IPS DF 19.7 (cell line): Measurements from ENCODE around the gene NAPSA.
"Not testable (repeated sequence)": the region's sequence is repeated elsewhere in the genome, so short reads cannot be mapped to it uniquely, and the experiment has no call there.

Experiments used
- DNase-seq: peaks from one replicate; pipeline ENCODE4 v3.0.0-alpha.2; 2013; ENCODE audit warnings: low read depth, low spot score

NAPSA gene

DNA sequence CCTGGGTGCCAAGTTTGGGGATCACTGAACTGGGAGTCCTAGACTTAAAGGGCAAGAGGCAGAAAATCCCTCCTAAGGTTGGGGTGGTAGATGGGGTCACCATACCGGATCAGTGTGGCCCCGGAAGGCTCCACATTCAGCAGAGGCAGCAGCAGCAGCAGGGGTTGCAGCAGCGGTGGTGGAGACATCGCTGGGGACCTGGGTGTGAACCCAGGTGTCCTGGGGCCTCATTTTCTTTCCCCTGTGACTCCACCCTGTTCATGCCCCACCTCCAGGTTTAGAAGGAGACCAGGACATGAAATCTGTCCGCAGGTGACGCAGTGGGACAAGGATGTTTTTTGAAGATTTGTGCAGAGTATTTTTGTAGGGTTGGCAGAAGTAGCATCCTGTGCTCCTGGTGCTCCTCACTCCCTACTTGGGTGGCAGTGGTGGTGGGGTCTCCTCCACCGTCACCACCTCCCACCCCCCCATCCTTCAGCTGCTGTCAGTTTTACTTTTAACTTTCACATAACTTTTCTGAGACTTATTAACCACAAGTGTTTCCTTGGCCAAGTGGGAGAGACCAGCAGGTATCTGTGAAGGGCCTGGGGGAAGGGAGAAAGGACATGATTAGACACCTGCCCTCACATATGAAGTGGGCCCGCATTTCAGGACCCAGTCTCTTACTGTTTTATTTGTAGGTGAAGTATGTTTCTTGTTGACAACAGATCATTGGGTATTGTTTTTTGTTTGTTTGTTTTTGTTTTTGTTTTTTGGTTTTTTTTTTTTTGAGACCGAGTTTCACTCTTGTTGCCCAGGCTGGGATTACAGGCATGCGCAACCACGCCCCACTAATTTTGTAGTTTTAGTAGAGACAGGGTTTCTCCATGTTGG, at the start of gene NAPSA:
TSS of gene NAPSA (minus strand) at position 206 of the 873 bp plus-strand sequence. CDS start at position 188, 18 bp downstream.
- no peak for DNase-seq

DNA sequence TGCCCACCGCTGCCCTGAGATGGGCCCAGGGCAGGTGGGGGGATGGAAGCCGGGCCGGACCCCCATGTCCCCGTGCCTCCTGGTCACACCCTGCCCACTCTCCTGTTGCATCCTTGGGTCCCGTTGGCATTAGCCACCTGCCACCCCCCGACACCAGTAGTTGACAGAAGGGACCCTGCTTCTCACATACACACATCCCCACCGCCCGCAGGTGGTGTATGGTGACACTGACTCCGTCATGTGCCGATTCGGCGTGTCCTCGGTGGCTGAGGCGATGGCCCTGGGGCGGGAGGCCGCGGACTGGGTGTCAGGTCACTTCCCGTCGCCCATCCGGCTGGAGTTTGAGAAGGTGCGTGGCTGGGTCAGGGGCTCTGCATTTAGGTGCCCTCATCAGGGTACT, 48.1 kb upstream of the NAPSA start:
- no peak for DNase-seq

DNA sequence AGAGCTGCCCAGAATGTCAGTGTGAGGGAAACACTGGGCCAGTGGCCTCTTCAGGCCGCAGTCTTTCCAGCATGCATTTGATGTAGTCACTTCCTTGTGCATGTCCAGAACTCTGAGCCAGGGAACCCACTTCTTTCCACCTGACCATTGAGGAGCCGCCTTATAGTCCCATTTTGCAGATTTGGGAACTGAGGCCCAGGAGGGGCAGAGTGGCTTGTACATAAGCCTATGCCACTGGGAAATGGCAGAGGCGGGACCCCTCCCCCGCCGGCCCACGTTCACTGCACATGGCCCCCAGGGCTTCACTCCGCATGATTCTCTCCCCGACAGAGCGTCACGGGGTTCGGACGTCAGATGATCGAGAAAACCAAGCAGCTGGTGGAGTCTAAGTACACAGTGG, 47.7 kb upstream of the NAPSA start:
- DNase-seq, result no peak

DNA sequence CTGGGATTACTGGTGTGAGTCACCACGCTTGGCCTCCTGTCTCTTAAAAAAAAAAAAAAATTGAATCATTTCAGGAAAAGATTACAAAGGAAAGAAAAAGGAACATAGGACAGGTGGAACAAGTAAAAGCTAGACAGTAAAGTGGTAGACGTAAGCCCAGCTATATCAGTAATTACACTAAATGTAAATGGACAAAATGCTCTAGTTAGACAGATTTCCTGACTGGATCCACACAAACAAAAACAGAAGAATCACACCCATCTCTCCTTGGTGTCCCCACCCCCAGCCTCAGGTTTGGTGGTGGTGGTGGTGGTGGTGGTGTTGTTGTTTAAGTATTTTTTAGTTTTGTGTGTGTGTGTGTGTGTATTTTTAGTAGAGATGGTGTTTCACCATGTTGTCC, 47.0 kb upstream of the NAPSA start:
- DNase-seq, result no peak

DNA sequence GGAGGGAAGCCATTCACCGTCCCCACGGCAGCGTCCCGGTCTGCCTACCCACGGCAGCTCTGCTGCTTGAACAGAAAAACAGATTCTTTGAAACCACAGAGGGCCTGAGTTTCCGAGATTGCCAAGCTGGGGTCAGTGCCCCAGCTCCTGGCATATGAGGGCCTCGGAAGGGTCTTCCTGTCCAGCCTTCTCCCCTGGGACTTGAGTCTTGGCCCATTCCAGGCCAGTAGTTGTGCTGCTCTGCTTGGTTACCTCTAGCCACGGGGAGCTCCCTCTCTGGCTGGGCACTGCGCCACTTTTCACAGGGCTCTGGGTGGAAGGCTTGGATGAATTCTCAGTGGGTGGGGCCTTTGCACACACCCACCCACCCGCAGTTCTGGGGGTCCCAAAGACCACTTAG, 44.7 kb upstream of the NAPSA start:
- no peak for DNase-seq

DNA sequence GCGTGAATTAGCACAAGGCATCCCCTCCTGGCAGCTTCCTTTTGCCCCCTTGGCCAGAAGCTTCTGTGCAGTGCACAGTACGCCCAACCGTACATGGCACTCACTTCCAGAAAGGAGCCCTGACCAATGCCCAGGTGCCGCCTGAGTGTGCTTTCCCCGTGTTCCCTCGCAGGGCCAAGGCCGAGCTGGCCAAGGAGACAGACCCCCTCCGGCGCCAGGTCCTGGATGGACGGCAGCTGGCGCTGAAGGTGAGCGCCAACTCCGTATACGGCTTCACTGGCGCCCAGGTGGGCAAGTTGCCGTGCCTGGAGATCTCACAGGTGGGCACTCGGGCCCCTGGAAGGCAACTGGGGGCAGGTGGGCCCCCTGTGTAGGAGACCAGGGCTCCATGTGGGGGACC, 43.9 kb upstream of the NAPSA start:
- no peak for DNase-seq

DNA sequence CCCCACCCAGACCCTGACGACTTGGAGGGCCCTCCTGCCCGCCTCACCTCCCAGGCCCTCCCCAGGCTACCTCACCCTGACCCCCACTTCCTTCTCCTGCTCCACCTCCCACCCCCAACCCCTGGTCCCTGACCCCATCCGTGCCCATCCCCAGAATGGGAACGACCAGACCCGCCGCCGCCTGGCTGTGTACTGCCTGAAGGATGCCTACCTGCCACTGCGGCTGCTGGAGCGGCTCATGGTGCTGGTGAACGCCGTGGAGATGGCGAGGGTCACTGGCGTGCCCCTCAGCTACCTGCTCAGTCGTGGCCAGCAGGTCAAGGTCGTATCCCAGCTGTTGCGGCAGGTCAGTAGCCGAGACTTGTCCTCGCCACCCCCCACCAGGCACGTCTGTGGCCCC, 41.4 kb upstream of the NAPSA start:
- DNase-seq, result no peak

DNA sequence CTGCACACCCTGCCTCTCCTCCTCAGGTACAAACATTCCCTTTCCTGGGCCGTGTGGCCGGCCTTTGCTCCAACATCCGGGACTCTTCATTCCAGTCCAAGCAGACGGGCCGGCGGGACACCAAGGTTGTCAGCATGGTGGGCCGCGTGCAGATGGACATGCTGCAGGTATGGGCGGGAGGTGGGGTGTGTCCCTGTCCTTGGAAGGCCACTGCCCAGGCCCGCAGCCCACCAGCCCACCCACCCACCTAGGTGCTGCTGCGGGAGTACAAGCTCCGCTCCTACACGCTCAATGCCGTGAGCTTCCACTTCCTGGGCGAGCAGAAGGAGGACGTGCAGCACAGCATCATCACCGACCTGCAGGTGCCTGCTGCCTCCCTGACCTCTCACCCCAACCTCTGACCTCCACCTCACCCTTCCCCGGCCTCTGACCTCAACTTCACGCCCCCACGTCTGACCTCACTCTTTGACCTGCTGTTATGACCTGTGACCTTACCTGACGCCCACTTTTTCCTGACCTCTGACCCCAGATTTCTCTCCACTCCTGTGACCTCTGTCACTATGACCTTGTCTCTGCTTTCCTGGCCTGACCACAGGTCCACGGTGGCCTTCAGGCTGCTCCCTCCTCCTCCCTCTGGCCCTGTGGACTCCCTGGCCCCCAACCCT, 40.8 kb upstream of the NAPSA start:
- DNase-seq, result no peak

DNA sequence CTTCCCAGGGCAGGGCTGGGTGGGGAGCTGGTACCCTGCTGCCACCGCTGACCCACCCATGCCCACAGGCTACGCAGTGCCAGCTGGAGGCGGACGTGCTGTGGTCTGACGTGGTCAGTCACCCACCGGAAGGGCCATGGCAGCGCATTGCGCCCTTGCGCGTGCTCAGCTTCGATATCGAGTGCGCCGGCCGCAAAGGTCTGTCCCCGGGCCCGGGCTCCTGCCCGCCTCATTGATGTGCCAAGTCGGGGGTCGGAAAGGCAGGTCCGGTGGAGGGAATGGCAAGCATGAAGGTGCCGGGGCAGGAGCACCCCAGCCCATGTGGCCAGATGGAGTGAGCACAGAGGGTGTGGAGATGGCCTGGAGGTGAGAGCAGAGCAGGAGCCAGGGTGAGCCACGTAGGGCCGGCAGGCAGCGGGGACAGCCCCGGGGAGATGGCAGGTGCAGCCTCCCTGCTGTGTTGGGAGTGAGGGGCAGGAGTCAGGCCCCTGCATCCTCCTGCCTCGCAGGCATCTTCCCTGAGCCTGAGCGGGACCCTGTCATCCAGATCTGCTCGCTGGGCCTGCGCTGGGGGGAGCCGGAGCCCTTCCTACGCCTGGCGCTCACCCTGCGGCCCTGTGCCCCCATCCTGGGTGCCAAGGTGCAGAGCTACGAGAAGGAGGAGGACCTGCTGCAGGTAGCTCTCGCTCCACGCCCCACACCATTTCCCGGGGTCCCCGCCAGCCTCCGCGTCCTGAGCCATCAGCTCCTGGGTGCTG, 37.3 kb upstream of the NAPSA start:
- no peak for DNase-seq

DNA sequence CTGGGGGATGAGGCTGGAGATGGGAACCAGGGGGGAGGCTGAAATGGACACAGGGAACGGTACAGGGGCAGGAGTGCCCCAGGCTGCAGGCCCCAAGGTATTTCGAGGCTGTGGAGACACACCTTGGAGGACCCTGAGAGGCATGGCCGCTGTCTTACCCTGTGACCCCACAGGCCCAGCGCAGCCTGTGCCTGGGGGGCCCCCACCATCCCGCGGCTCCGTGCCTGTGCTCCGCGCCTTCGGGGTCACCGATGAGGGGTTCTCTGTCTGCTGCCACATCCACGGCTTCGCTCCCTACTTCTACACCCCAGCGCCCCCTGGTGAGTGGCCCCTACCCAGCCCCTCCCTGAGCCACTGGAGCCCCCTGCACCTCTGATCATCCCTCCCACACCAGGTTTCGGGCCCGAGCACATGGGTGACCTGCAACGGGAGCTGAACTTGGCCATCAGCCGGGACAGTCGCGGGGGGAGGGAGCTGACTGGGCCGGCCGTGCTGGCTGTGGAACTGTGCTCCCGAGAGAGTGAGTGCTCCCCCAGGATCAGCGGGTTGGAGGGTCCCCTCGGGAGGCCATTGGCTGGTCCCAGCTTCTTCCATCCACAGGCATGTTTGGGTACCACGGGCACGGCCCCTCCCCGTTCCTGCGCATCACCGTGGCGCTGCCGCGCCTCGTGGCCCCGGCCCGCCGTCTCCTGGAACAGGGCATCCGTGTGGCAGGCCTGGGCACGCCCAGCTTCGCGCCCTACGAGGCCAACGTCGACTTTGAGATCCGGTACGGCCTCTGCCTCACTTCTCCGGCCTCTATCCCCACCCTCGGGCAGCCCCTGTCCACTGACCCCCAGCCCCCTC, 36.4 kb upstream of the NAPSA start:
- no peak for DNase-seq

DNA sequence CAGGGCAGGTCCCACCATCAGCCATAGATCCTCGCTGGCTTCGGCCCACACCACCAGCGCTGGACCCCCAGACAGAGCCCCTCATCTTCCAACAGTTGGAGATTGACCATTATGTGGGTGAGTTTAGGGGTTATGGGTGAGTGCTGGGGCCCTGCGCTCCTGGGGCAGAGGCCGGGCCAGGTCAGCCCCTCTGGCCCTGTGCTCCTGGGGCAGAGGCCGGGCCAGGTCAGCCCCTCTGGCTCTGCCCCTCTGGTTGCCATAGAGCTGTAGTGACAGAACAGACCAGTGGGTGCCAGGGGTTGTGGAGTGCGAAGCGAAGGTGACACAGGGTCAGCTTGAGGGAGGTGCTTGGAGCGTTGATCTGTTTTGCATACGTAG, 33.9 kb upstream of the NAPSA start:
- DNase-seq, result no peak

DNA sequence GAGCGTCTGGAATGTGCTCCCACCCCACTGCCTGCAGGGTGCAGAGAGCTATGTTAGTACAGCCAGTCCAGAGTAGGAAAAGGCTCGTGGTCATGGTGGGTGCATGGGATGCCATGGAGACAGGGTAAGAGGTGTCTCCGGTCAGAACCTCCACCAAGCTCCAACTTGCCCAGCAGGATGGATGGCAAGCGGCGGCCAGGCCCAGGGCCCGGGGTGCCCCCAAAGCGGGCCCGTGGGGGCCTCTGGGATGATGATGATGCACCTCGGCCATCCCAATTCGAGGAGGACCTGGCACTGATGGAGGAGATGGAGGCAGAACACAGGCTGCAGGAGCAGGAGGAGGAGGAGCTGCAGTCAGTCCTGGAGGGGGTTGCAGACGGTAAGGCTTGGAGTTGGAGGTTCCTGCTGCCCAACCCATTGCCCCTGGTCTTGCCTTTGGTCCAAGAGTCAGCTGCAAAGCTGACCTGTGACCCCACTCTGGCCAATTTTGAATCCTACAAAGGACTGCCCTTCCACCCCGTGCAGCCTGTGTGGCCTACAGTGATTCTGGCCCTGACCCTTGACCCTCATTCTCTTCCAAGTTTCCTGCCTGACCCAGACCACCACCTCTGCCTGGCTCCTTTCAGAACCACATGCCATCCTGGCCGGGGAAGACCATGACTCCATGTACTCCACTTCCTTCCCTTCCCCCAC, 33.4 kb upstream of the NAPSA start:
- DNase-seq, result no peak

DNA sequence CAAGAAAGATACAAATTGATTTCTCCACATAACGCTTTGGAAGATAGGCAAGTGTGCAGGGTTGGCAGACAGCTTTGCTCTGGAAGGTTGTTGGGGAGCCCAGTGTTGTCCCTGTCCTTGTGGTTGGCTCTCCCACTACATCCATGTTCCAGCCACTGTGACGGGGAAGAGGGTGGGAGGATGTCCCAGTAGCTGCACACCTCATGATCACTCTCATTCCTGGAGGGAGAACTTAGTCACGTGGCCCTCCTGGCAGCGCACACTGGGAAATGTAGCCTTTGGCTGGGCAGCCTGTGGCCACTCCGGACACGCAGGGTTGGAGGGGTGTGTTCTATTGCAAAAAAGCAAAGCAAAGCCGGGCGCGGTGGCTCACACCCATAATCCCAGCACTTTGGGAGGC, 28.6 kb upstream of the NAPSA start:
- no peak for DNase-seq

DNA sequence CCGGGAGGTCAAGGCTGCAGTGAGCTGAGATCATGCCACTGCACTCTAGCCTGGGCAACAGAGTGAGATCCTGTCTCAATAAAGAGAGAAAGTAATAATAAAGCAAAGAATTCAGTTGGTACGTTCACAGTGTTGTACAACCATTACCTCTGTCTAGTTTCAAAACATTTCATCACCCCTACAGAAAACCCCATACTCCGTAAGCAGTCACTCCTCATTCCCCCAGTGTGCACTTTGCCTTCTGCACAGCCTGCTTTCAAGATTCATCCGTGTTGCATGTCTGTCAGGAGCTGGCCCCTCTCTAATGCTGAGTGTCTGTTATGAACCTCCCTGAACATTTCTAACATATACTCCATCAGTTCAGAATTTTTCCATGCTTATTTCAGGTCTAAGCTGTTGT, 28.1 kb upstream of the NAPSA start:
- no peak for DNase-seq

DNA sequence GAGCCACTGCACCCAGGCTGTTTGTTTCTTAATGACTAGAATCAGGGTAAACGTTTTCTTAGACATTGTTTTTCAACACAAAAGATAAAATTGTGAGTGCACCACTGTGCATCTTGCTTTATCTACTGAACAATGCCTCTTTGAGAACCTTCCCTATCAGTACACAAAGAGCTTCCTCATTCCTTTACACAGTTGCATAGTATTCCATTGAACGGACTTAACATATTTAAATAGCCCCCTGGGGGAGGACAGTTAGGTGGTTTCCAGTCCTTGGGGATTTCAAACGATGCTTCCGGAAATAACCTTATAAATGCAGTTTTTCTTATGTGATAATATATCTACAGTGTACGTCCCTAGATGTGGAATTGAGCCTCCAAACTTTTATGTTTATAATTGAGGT, 27.3 kb upstream of the NAPSA start:
- no peak for DNase-seq

DNA sequence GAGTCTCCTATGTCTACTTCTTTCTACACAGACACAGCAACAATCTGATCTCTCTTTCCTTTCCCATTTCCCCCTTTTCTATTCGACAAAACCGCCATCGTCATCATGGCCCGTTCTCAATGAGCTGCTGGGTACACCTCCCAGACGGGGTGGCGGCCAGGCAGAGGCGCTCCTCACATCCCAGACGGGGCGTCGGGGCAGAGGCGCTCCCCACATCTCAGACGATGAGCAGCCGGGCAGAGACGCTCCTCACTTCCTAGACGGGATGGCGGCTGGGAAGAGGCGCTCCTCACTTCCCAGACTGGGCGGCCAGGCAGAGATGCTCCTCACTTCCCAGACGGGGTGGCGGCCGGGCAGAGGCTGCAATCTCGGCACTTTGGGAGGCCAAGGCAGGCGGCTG, 25.5 kb upstream of the NAPSA start:
- not testable (repeated sequence) for DNase-seq

DNA sequence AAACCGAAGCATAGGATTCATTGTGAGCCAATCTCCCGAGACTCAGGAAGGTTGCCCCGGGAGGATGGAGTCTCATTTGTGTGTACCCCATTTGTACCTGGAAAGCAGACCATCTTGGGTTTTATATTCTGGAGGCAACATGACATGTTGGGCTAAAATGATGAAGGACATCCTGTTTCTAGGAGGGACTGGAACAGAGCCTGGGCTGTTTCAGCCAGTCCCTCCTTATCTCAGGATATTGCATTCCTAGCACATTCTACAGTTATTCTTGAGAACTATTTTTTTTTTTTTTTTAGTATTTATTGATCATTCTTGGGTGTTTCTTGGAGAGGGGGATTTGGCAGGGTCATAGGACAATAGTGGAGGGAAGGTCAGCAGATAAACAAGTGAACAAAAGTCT, 24.9 kb upstream of the NAPSA start:
- DNase-seq, result not testable (repeated sequence)

DNA sequence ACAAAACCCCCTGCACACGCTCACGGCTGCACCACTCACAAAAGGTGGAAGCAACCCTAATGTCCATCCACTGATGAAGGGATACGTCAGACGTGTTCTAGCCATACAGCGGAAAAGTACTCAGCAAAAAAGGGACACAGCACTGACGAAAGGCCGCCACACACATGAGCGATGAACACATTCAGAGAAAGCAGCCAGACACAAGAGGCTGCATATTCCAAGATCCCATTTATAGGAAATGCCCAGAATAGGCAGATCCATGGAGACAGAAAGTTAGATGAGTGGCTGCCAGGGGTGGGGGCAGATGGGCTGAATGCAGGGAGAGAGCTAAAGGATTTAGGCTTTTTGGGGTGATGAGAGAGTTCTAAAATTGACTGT, 22.4 kb upstream of the NAPSA start:
- DNase-seq, result no peak

DNA sequence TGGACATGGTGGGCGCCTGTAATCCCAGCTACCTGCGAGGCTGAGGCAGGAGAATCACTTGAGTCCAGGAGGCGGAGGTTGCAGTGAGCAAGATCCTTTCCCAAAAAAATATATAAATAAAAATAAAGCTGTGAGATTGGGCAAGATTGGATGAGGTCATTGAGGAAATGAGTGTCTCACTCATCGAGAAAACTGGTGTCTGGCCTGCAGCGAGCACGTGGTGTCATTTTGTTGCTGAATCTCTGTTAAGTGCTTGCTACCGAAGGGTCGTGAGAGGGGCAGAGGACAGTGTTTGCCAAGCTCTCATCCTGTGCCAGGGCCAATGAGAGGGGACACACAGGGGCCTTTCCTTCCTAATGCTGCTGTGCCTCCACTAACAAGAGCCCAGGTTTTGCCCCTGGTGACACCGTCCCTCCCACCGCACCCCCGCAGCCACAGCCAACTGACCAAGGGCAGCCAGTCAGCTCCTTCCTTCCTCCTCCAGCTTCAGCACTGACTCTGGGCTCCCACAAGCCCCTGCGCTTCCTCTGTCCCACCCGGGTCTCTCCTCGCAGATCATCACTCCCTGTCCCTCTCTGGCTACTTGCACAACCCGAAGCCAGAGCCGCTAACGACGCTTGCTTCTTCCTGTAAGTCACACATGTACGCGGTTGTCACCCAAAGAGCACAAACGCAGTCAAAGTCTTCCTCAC, 21.9 kb upstream of the NAPSA start:
- DNase-seq, result no peak
